Islet of Langerhans (tissue), 1 donor: ENCODE measurements around the gene ZC3H12A.
A peak's percentile ranks its signal among the peaks of the same experiment; 100 is the strongest.

Experiments
- FAIRE-seq: peaks from one replicate; lab custom pipeline; 2011; peaks lifted over from hg19 to GRCh38; lab: Jason Lieb, UNC

The ZC3H12A gene

GRCh38 chr1:37474046-37474696, at the start of gene ZC3H12A:
Gene ZC3H12A, plus strand, starts transcription at chr1:37474580. Its CDS starts 917 bp downstream, at chr1:37475497.
- no peak for FAIRE-seq

- no peak for FAIRE-seq
Observed at GRCh38 chr1:37425221-37425620, 49.2 kb upstream of the ZC3H12A start.

GRCh38 chr1:37429029-37429428, 45.4 kb upstream of the ZC3H12A start:
- FAIRE-seq: no peak

- FAIRE-seq: no peak
Observed at GRCh38 chr1:37430103-37430985, 44.0 kb upstream of the ZC3H12A start.

- no peak for FAIRE-seq
Observed at GRCh38 chr1:37432716-37433115, 41.7 kb upstream of the ZC3H12A start.

GRCh38 chr1:37433171-37433570, 41.2 kb upstream of the ZC3H12A start:
- FAIRE-seq: no peak

GRCh38 chr1:37434292-37435225, 39.8 kb upstream of the ZC3H12A start:
- FAIRE-seq: no peak

GRCh38 chr1:37437087-37437486, 37.3 kb upstream of the ZC3H12A start:
- FAIRE-seq: no peak

GRCh38 chr1:37438037-37438868, 36.1 kb upstream of the ZC3H12A start:
- no peak for FAIRE-seq

GRCh38 chr1:37438869-37439343, 35.5 kb upstream of the ZC3H12A start:
- no peak for FAIRE-seq

- FAIRE-seq: no peak
Observed at GRCh38 chr1:37439349-37439995, 34.9 kb upstream of the ZC3H12A start.

GRCh38 chr1:37441490-37441889, 32.9 kb upstream of the ZC3H12A start:
- FAIRE-seq: no peak

- no peak for FAIRE-seq
Observed at GRCh38 chr1:37442139-37442538, 32.2 kb upstream of the ZC3H12A start.

GRCh38 chr1:37442644-37443043, 31.7 kb upstream of the ZC3H12A start:
- FAIRE-seq: peak; percentile 96

- FAIRE-seq: no peak
Observed at GRCh38 chr1:37446874-37447273, 27.5 kb upstream of the ZC3H12A start.

- no peak for FAIRE-seq
Observed at GRCh38 chr1:37448185-37448584, 26.2 kb upstream of the ZC3H12A start.

GRCh38 chr1:37448691-37449417, 25.5 kb upstream of the ZC3H12A start:
- no peak for FAIRE-seq

GRCh38 chr1:37449936-37450335, 24.4 kb upstream of the ZC3H12A start:
- FAIRE-seq: no peak

- no peak for FAIRE-seq
Observed at GRCh38 chr1:37452416-37452815, 22.0 kb upstream of the ZC3H12A start.

GRCh38 chr1:37453647-37454046, 20.7 kb upstream of the ZC3H12A start:
- no peak for FAIRE-seq
